Peyer's patch (tissue), 4 donors: ENCODE data around the gene PEDS1. TPM values are rescaled to one million over a fixed set of nuclear protein-coding genes. Genes with fewer than 3 reads are reported as not detected.
A peak's percentile ranks its signal among the peaks of the same experiment; 100 is the strongest.

Experiments used
- DNase-seq, 3 donors: peaks; one replicate each; pipeline ENCODE4 v3.0.0-alpha.2; 2017 to 2019
- H3K27ac ChIP-seq, 4 donors: fragments of 200-600 bp; sonication (generic); one replicate each; pipeline ENCODE4 v1.5.1; 2016 to 2019
- H3K27me3 ChIP-seq, 2 donors: fragments of 200-600 bp; sonication (generic); one replicate each; pipeline ENCODE4 v1.5.1; 2019
- H3K36me3 ChIP-seq, 3 donors: fragments of 200-600 bp; sonication (generic); one replicate each; pipeline ENCODE4 v1.5.1; 2016 to 2019
- H3K4me1 ChIP-seq, 4 donors: fragments of 200-600 bp; sonication (generic); one replicate each; pipeline ENCODE4 v1.5.1; 2016 to 2019
- H3K4me3 ChIP-seq, 4 donors: fragments of 200-600 bp; sonication (generic); 1 replicate in 3 of 4; 2 replicates in 1 of 4; pipeline ENCODE4 v1.5.1; 2016 to 2019; ENCODE audit warnings: mild to moderate bottlenecking in 1 of 4
- H3K9me3 ChIP-seq, 4 donors: fragments of 200-600 bp; sonication (generic); one replicate each; pipeline ENCODE4 v1.5.1; 2016 to 2019; ENCODE audit warnings: mild to moderate bottlenecking in 1 of 4
- CTCF ChIP-seq, 6 experiments: fragments of 450-650 bp in 4 of 6; fragments of 200-600 bp in 2 of 6; sonication (generic) in 1 of 6; IDR thresholded peaks; one replicate each; pipeline ENCODE4 v1.5.1; 2017 to 2019; ENCODE audit warnings: antibody characterized with exemption in 6 of 6, mild to moderate bottlenecking in 3 of 6, moderate library complexity in 1 of 6
- POLR2A ChIP-seq, 2 donors: fragments of 450-650 bp; IDR thresholded peaks; one replicate each; pipeline ENCODE4 v1.5.1; 2017; ENCODE audit warnings: antibody characterized with exemption in 2 of 2, mild to moderate bottlenecking in 2 of 2, moderate library complexity in 2 of 2
- total RNA-seq, 4 donors: library from RNA; depleted of rRNA; stranded (reverse); fragments of >200 nt; gene quantifications; one replicate each; pipeline ENCODE4 v1.1.0, GENCODE V29; 2016

Gene PEDS1
- total RNA-seq, 4 donors from 2014 or later: 13.2 to 34.3 (median 24.5) TPM

DNA sequence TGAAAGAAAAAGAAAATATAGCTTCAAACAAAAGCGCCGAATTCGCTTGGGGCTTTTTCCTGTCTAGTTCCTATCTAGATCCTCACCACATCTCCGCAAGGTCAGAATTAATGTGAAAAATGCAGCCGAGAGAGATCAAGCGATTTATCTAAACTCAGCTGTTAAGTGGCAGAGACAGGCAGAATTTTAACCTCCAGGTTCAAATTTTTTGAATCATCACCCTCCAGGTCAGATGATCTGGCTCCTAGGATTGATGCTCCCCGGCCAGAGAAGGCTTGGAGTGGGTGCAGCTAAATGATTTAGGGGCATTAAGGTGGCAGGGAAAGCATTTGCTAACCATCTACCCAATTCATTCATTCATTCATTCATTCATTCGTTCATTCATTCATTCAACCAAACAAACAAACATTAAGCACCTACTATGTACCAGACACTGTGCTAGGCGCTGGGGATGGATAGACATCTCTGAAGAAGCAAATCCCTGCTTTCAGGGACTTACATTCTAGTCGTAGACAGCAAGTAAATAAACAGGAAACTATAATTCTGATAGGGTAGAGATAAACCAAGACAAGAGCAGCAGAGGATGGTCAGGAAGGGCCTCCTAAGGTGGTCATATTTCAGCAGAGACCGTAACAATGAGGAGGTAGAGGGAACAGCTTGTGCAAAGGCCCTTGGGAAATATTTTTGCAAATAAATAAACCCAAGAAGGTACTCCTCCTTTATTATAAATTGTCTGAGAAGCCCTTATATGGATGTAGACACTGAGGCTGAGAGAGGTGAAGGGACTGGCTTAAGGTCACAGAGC is 39.9 kb downstream of the PEDS1 start:
- Histone ChIP-seq H3K4me3 (peak overlapping the region; percentile 81 to 98 (median 94)), H3K36me3 (no peaks in the 10 kb centered on the region), H3K9me3 (no peaks in the 10 kb centered on the region), H3K4me1 (peaks cover 19 to 58% (median 28%) of the 10 kb centered on the region in 4 donors), H3K27me3 (no peaks in the 10 kb centered on the region), H3K27ac (peak overlapping the region; percentile 91 to 99 (median 95))
- no peak for DNase-seq
- TF ChIP-seq CTCF (IDR thresholded peaks at IDR 0.05): no peak
- TF ChIP-seq POLR2A (IDR thresholded peaks at IDR 0.05): no peak

- peaks cover 19 to 66% (median 28%) of the 10 kb centered on the region in 4 donors for H3K4me1 ChIP-seq
- H3K36me3 ChIP-seq: no peaks in the 10 kb centered on the region
- H3K4me3 ChIP-seq: peak within 1 kb of the TSS; percentile 81 to 98 (median 94)
- no peaks in the 10 kb centered on the region for H3K9me3 ChIP-seq
- H3K27me3 ChIP-seq: no peaks in the 10 kb centered on the region
- H3K27ac ChIP-seq: peak within 1 kb of the TSS; percentile 91 to 99 (median 95)
- TF ChIP-seq CTCF (IDR thresholded peaks at IDR 0.05): peak in 2 of 6 experiments; percentile 24 to 32
- peak; percentile 47 to 73 for TF ChIP-seq POLR2A (IDR thresholded peaks at IDR 0.05)
- peak; percentile 93 to 95 (median 94) for DNase-seq
These were observed 40.8 kb downstream of the PEDS1 start, which contains the start of gene UBE2V1 for GRCh38 chr20:50112512-50113419. TSS of gene UBE2V1 (minus strand) at chr20:50113150. CDS start at chr20:50113128, 22 bp downstream.

DNA sequence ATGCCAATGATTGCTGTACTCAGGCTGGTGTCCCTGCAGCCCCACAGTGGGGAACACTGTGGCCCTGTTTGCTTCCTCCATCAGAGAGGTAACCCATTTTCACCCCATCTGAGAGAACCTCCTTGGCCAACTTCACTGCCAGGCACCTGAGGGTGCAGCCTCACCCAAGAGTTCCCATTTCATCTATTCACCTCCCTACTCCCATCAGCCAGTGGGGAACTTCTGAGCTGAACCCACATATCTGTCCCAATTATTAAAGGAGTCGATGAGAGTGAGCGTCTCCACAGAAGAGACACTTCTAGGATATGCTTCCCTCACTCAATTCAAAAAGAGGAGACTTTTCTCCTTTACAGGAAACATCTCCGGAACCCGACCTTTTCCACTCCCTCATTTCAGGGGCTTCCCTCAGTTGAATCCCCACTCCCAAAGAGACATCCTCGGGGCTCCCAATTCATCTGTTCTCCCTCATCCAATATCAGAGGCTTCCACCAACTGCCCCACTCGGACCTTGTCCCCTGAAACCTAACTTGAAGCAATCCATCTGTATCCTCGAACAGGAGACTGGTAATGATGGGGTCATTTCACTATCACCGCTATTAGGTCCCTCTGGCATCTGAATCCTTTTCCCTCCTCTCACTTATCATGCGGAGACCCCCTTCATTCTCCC is 41.6 kb downstream of the PEDS1 start:
- no peaks in the 10 kb centered on the region for H3K9me3 ChIP-seq
- H3K4me3 ChIP-seq: peak overlapping the region; percentile 81 to 98 (median 94)
- DNase-seq: peak in 1 of 3 donors; percentile 40
- peak overlapping the region; percentile 91 to 99 (median 95) for H3K27ac ChIP-seq
- peaks cover 19 to 67% (median 28%) of the 10 kb centered on the region in 4 donors for H3K4me1 ChIP-seq
- H3K36me3 ChIP-seq: no peaks in the 10 kb centered on the region
- no peak for TF ChIP-seq CTCF (IDR thresholded peaks at IDR 0.05)
- TF ChIP-seq POLR2A (IDR thresholded peaks at IDR 0.05): no peak
- no peaks in the 10 kb centered on the region for H3K27me3 ChIP-seq

GRCh38 chr20:50111120-50111828 is 42.2 kb downstream of the PEDS1 start:
- Histone ChIP-seq H3K4me1 (peaks cover 19 to 65% (median 28%) of the 10 kb centered on the region in 4 donors), H3K27me3 (no peaks in the 10 kb centered on the region), H3K36me3 (no peaks in the 10 kb centered on the region), H3K27ac (peak overlapping the region in 3 of 4 donors; percentile 49 to 99 (median 94)), H3K9me3 (no peaks in the 10 kb centered on the region), H3K4me3 (peak overlapping the region; percentile 81 to 98 (median 94))
- DNase-seq: no peak
- TF ChIP-seq POLR2A (IDR thresholded peaks at IDR 0.05) (no peak), CTCF (IDR thresholded peaks at IDR 0.05) (no peak)
